DND-41 (cell line): Measurements from ENCODE around the gene FAM78A.
"Not testable (repeated sequence)": the region's sequence is repeated elsewhere in the genome, so short reads cannot be mapped to it uniquely, and the experiment has no call there.

ENCODE experiments used
- ATAC-seq: fragments of 200-7000 bp; cut with Tn5 transposase; 3 replicates; pipeline ENCODE4 v1.9.1; 2021; ENCODE audit warnings: low read depth; ENCODE audit not compliant: insufficient read depth
- DNase-seq: peaks from one replicate; pipeline ENCODE4 v3.0.0-alpha.2; 2020
- H2AFZ ChIP-seq: 2 replicates; pipeline ENCODE4 v1.6.0; 2012; ENCODE audit warnings: low read depth, low read length
- H3K27ac ChIP-seq: 2 replicates; pipeline ENCODE4 v1.5.1; 2012; ENCODE audit warnings: low read length, inconsistent platforms
- H3K27me3 ChIP-seq: fragments of 200-600 bp; sonication (generic); 2 replicates; pipeline ENCODE4 v1.6.0; 2012; ENCODE audit warnings: low read length, mild to moderate bottlenecking, inconsistent platforms; ENCODE audit not compliant: insufficient read depth, poor library complexity
- H3K36me3 ChIP-seq: 2 replicates; pipeline ENCODE4 v1.5.1; 2012; ENCODE audit warnings: low read length, inconsistent platforms; ENCODE audit not compliant: insufficient read depth
- H3K4me1 ChIP-seq: 2 replicates; pipeline ENCODE4 v1.5.1; 2012; ENCODE audit warnings: mild to moderate bottlenecking, low read length; ENCODE audit not compliant: insufficient read depth
- H3K4me2 ChIP-seq: 2 replicates; pipeline ENCODE4 v1.6.0; 2012; ENCODE audit warnings: mild to moderate bottlenecking, moderate library complexity, low read length, inconsistent platforms; ENCODE audit not compliant: insufficient read depth
- H3K4me3 ChIP-seq, 2 experiments: fragments of 200-600 bp in 1 of 2; shearing (Covaris generic) in 1 of 2; 2 replicates each; pipeline ENCODE4 v1.5.1; 2012 to 2016; ENCODE audit warnings: inconsistent platforms in 2 of 2, low read length in 2 of 2, mild to moderate bottlenecking in 2 of 2, low read depth in 1 of 2, moderate library complexity in 1 of 2
- H3K79me2 ChIP-seq: 2 replicates; pipeline ENCODE4 v1.6.0; 2012; ENCODE audit warnings: low read length, inconsistent platforms; ENCODE audit not compliant: insufficient read depth
- H3K9ac ChIP-seq: 2 replicates; pipeline ENCODE4 v1.6.0; 2012; ENCODE audit warnings: low read depth, mild to moderate bottlenecking, inconsistent platforms, low read length, moderate library complexity
- H3K9me3 ChIP-seq: 2 replicates; pipeline ENCODE4 v1.5.1; 2012; ENCODE audit warnings: low read length, moderate library complexity, mild to moderate bottlenecking, inconsistent platforms; ENCODE audit not compliant: insufficient read depth, severe bottlenecking
- H4K20me1 ChIP-seq: 2 replicates; pipeline ENCODE4 v1.6.0; 2012; ENCODE audit warnings: low read length; ENCODE audit not compliant: insufficient read depth
- CTCF ChIP-seq: IDR thresholded peaks from 2 replicates; pipeline ENCODE4 v1.5.1; 2012; ENCODE audit warnings: borderline replicate concordance, low read length, moderate library complexity, mild to moderate bottlenecking; ENCODE audit not compliant: poor library complexity, severe bottlenecking; ENCODE audit errors: extremely low read depth
- EZH2 ChIP-seq: IDR thresholded peaks from 3 replicates; pipeline ENCODE4 v1.6.1; 2012; ENCODE audit warnings: borderline replicate concordance, low read depth, mild to moderate bottlenecking, moderate library complexity, low read length, inconsistent platforms; ENCODE audit not compliant: severe bottlenecking

FAM78A gene

GRCh38 chr9:131214286-131214856 is 61.9 kb downstream of the FAM78A start:
- no peak overlapping the region for H3K9ac ChIP-seq
- no peaks in the 10 kb centered on the region for H3K79me2 ChIP-seq
- H3K36me3 ChIP-seq = peaks cover 53% of the 10 kb centered on the region; the same call in 1 of the 2 replicates
- DNase-seq (no peak), ATAC-seq (no peak)
- no peak for TF ChIP-seq CTCF
- no peak for TF ChIP-seq EZH2
- H4K20me1 ChIP-seq = no peaks in the 10 kb centered on the region
- H3K4me3 ChIP-seq = no peak overlapping the region
- H3K4me1 ChIP-seq = no peaks in the 10 kb centered on the region
- no peak overlapping the region for H2AFZ ChIP-seq
- H3K27ac ChIP-seq = no peak overlapping the region
- H3K4me2 ChIP-seq = no peak overlapping the region
- H3K27me3 ChIP-seq = no peaks in the 10 kb centered on the region
- H3K9me3 ChIP-seq = no peaks in the 10 kb centered on the region

DNA sequence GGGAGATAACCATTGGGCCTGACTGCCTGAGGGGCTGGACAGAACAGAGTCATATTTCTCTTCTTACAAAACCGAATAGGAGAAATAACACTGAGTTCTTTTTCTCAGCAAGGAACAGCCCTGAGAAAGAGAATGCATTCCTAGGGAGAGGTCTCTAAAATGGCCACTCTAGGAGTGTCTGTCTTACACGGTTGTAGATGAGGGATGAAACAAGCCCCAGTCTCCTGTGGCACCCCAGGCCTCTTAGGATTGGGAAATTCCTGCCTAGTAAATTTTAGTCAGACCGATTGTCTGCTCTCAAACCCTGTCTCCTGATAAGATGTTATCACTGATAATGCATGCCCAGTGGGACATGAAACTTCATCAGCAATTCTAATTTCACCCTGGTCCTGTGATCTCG is 64.4 kb downstream of the FAM78A start:
- H3K9ac ChIP-seq, H3K4me1 ChIP-seq, H3K27me3 ChIP-seq, H4K20me1 ChIP-seq, DNase-seq, H3K4me3 ChIP-seq, H3K9me3 ChIP-seq, H3K79me2 ChIP-seq, H2AFZ ChIP-seq, H3K4me2 ChIP-seq, H3K27ac ChIP-seq, ATAC-seq: not testable (repeated sequence)
- H3K36me3 ChIP-seq = peaks cover 45% of the 10 kb centered on the region
